Small intestine (tissue), 4 donors: ENCODE measurements around the gene GRHL1. TPM values are rescaled to one million over a fixed set of nuclear protein-coding genes. Genes with fewer than 3 reads are reported as not detected.

Experiments used
- polyA plus RNA-seq, 4 donors: library from polyadenylated mRNA; stranded (reverse) in 3 of 4; unstranded in 1 of 4; fragments of 200-250 nt in 3 of 4; fragments of 120-200 nt in 1 of 4; gene quantifications; one replicate each; pipeline versions ENCODE4 v1.2.1 to v1.2.3, GENCODE V29; 2013
- donor health status: healthy with polysubstance abuse.
- donor health status: Bipolar disorder and iron deficiency.
- donor health status: healthy.

Gene GRHL1
- polyA plus RNA-seq, 4 donors, result 0.45 to 2.3 (median 0.64) TPM

Other genes with a start within 250 kb of the GRHL1 start
- 10 to 100 TPM in 1 of 4 donors, 1 to 10 TPM in 3; 1.1 to 11.3 (median 4.1) TPM for gene TAF1B, start 108.2 kb upstream of the GRHL1 start, polyA plus RNA-seq
- 10 to 100 TPM in 1 of 4 donors, 1 to 10 TPM in 3; 1.8 to 11.3 (median 6.2) TPM for gene KLF11, start 91.9 kb downstream of the GRHL1 start, polyA plus RNA-seq
- gene CYS1, start 128.7 kb downstream of the GRHL1 start, polyA plus RNA-seq, result 10 to 100 TPM in 1 of 4 donors, under 1 TPM in 2, not detected in 1; 0.54 to 14.8 (median 0.76) TPM
- 10 to 100 TPM in 2 of 4 donors, 1 to 10 TPM in 2; 5.4 to 62.9 (median 19.9) TPM for gene RRM2, start 171.0 kb downstream of the GRHL1 start, polyA plus RNA-seq